Inflammatory macrophage (primary cell): Measurements from ENCODE around the gene UBE2I.
"Not testable (repeated sequence)": the region's sequence is repeated elsewhere in the genome, so short reads cannot be mapped to it uniquely, and the experiment has no call there.

Source experiments
- DNase-seq, 2 donors: peaks; one replicate each; pipeline ENCODE4 v3.0.0-alpha.2; 2020 to 2022

Gene UBE2I

GRCh38 chr16:1277617-1278282 is 31.7 kb upstream of the UBE2I start:
- no peak for DNase-seq

GRCh38 chr16:1278477-1278876 is 31.0 kb upstream of the UBE2I start:
- no peak for DNase-seq

GRCh38 chr16:1279081-1279944 is 30.1 kb upstream of the UBE2I start:
- DNase-seq: no peak

GRCh38 chr16:1279945-1280589 is 29.4 kb upstream of the UBE2I start:
- no peak for DNase-seq

- no peak for DNase-seq
These were observed 28.7 kb upstream of the UBE2I start for GRCh38 chr16:1280783-1281182.

- DNase-seq: no peak
These were observed 27.9 kb upstream of the UBE2I start for GRCh38 chr16:1281517-1281916.

- DNase-seq: peak; percentile 7 to 46
These were observed 27.0 kb upstream of the UBE2I start for GRCh38 chr16:1282324-1282973.

GRCh38 chr16:1283296-1283695 is 26.1 kb upstream of the UBE2I start:
- DNase-seq: peak in 1 of 2 donors; percentile 25

- DNase-seq: no peak
These were observed 25.3 kb upstream of the UBE2I start for GRCh38 chr16:1283996-1284616.

GRCh38 chr16:1285669-1286512 is 23.5 kb upstream of the UBE2I start:
- no peak for DNase-seq

- DNase-seq: no peak
These were observed 22.8 kb upstream of the UBE2I start for GRCh38 chr16:1286513-1287094.

GRCh38 chr16:1287982-1288670 is 21.3 kb upstream of the UBE2I start:
- DNase-seq: no peak

GRCh38 chr16:1288813-1289476 is 20.5 kb upstream of the UBE2I start:
- no peak for DNase-seq

GRCh38 chr16:1289477-1289866 is 20.0 kb upstream of the UBE2I start:
- DNase-seq: no peak

GRCh38 chr16:1290063-1290501 is 19.4 kb upstream of the UBE2I start:
- DNase-seq: peak in 1 of 2 donors; percentile 29

- DNase-seq: no peak
These were observed 18.4 kb upstream of the UBE2I start for GRCh38 chr16:1290860-1291575.

- DNase-seq: no peak
These were observed 17.9 kb upstream of the UBE2I start for GRCh38 chr16:1291576-1291974.

- not testable (repeated sequence) for DNase-seq
These were observed 17.2 kb upstream of the UBE2I start for GRCh38 chr16:1292208-1292607.

GRCh38 chr16:1292808-1293207 is 16.6 kb upstream of the UBE2I start:
- DNase-seq: not testable (repeated sequence)
